ENCODE measurements around the gene SORBS2. TPM values are rescaled to one million over a fixed set of nuclear protein-coding genes. Genes with fewer than 3 reads are reported as not detected.

Gene SORBS2
- total RNA-seq, 1 donor from 2014 or later, result 20.0 TPM

DNA sequence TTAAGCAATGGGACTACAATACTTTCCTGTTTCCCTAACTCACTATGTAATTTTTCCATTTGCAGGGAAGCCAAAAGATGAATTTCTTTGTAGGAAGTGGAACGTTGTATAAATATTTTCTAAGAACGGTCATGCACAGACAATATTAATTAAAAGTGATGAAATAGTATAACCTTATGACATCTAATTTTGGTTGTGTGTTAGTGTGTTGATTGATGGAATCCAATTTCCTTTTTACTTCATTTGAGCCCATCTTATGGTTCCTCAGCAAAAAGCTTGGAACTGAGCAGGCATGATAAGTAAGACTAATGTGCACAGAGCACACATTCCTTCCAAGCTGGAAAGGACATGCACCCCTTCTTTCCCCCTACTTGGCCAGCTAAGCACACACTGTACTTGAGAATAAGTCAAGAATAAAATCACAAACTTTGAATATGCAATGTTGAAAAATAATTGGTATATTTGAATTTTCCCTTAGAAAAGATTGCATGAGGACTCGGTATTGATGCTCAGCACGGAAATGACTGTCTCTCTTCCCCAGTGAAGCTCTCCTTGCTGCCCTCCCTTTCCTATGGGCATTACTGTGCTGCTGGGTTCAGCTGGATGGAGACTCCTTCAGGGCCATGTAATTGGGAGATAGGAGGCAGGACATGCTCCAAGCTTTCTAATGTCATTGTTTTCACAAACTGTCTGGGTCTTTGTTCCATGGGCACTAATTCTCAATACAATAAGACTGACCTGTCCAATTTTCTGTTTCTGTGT lies 257.4 kb downstream of the SORBS2 start:
- TF ChIP-seq, protein P1, sequence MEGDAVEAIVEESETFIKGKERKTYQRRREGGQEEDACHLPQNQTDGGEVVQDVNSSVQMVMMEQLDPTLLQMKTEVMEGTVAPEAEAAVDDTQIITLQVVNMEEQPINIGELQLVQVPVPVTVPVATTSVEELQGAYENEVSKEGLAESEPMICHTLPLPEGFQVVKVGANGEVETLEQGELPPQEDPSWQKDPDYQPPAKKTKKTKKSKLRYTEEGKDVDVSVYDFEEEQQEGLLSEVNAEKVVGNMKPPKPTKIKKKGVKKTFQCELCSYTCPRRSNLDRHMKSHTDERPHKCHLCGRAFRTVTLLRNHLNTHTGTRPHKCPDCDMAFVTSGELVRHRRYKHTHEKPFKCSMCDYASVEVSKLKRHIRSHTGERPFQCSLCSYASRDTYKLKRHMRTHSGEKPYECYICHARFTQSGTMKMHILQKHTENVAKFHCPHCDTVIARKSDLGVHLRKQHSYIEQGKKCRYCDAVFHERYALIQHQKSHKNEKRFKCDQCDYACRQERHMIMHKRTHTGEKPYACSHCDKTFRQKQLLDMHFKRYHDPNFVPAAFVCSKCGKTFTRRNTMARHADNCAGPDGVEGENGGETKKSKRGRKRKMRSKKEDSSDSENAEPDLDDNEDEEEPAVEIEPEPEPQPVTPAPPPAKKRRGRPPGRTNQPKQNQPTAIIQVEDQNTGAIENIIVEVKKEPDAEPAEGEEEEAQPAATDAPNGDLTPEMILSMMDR (IDR thresholded peaks at IDR 0.05; ENCODE audit: unreplicated experiment), result no peak
- DNase-seq (ENCODE audit: low spot score), result no peak
- H3K36me3 Mint-ChIP-seq (ENCODE audit: low read depth, unreplicated experiment), result peaks cover 5% of the 10 kb centered on the region
- H3K27ac Mint-ChIP-seq (ENCODE audit: unreplicated experiment), result no peak overlapping the region
- H3K9me3 Mint-ChIP-seq (ENCODE audit: unreplicated experiment), result no peaks in the 10 kb centered on the region
- H3K4me1 Mint-ChIP-seq (ENCODE audit: unreplicated experiment), result peaks cover 6% of the 10 kb centered on the region
- H3K4me3 Mint-ChIP-seq (ENCODE audit: unreplicated experiment), result no peak overlapping the region
- H3K27me3 Mint-ChIP-seq (ENCODE audit: unreplicated experiment), result no peaks in the 10 kb centered on the region

DNA sequence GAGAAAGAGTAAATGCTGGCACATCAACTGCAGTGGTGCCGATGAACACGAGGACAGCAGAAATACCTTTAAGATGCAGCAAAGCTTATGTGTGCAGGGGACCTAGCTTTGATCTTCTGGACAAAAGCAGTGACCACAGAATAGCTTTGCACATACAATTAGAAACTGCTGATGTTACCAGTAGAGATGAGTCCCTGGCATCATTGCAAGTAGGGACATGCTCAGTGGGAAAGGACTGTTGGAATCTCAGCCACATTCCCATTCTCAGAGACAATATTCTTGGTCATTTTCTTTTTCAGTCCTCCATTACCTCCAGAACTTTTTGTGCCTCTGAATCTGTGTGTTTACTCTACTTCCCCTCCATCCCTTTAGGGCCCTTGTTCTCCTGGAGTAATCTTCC lies 259.7 kb downstream of the SORBS2 start:
- no peaks in the 10 kb centered on the region for H3K27me3 Mint-ChIP-seq (ENCODE audit: unreplicated experiment)
- no peak for DNase-seq (ENCODE audit: low spot score)
- H3K27ac Mint-ChIP-seq (ENCODE audit: unreplicated experiment), result no peak overlapping the region

DNA sequence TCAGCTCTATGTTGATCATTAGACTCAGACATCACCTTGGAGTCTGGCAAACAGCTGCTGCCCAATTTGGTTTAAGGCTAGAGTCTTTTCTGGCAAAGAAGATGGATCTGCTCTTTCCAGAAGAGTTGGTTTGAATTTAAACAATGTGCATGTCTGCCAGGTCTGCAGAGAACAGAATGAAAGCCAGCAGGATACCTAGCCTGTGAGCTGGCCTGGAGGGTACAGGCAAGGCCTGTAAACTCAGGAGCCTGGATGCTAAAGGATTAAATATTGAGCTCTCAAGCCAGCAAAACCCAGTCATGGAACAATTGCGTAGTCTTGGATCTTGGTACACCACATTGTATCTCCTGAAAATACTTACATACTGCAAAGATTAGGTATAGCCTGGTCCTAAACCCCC lies 261.1 kb downstream of the SORBS2 start:
- Mint-ChIP-seq H3K9me3 (ENCODE audit: unreplicated experiment) (no peaks in the 10 kb centered on the region), H3K27ac (ENCODE audit: unreplicated experiment) (no peak overlapping the region), H3K4me3 (ENCODE audit: unreplicated experiment) (no peak overlapping the region), H3K4me1 (ENCODE audit: unreplicated experiment) (no peaks in the 10 kb centered on the region), H3K36me3 (ENCODE audit: low read depth, unreplicated experiment) (no peaks in the 10 kb centered on the region), H3K27me3 (ENCODE audit: unreplicated experiment) (no peaks in the 10 kb centered on the region)
- TF ChIP-seq, protein P1 (IDR thresholded peaks at IDR 0.05; ENCODE audit: unreplicated experiment), result no peak
- no peak for DNase-seq (ENCODE audit: low spot score)

More for the DNA sequence above, 259.7 kb downstream of the SORBS2 start:
- no peaks in the 10 kb centered on the region for H3K9me3 Mint-ChIP-seq (ENCODE audit: unreplicated experiment)
- TF ChIP-seq, protein P1 (IDR thresholded peaks at IDR 0.05; ENCODE audit: unreplicated experiment), result no peak
- no peaks in the 10 kb centered on the region for H3K4me1 Mint-ChIP-seq (ENCODE audit: unreplicated experiment)
- H3K36me3 Mint-ChIP-seq (ENCODE audit: low read depth, unreplicated experiment), result no peaks in the 10 kb centered on the region
- no peak overlapping the region for H3K4me3 Mint-ChIP-seq (ENCODE audit: unreplicated experiment)

DNA sequence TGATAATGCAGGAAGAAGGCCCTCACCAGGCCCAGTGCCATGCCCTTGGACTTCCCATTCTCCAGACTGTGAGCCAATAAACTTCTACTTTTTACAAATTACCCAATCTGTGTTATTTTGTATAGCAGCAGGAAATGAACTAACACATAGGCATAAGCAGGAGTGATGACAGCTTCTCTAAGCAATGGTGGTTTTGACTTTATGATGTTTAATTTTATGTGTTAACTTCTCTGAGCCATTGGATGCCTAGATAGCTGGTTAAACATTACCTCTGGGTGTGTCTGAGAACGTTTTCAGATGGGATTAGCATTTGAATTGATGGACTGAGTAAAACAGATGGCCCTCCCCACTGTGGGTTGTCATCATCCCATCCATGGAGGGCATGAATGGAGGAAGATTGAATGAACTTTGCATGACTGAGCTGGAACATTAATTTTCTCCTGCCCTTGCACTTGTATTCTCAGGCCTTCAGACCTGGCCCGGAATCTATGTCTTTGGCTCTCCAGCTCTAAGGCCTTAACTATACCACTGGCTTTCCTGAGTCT lies 262.8 kb downstream of the SORBS2 start:
- Mint-ChIP-seq H3K27me3 (ENCODE audit: unreplicated experiment) (no peaks in the 10 kb centered on the region), H3K4me3 (ENCODE audit: unreplicated experiment) (no peak overlapping the region), H3K9me3 (ENCODE audit: unreplicated experiment) (no peaks in the 10 kb centered on the region), H3K36me3 (ENCODE audit: low read depth, unreplicated experiment) (no peaks in the 10 kb centered on the region), H3K27ac (ENCODE audit: unreplicated experiment) (no peak overlapping the region), H3K4me1 (ENCODE audit: unreplicated experiment) (no peaks in the 10 kb centered on the region)
- TF ChIP-seq, protein P1 (IDR thresholded peaks at IDR 0.05; ENCODE audit: unreplicated experiment), result no peak
- no peak for DNase-seq (ENCODE audit: low spot score)

DNA sequence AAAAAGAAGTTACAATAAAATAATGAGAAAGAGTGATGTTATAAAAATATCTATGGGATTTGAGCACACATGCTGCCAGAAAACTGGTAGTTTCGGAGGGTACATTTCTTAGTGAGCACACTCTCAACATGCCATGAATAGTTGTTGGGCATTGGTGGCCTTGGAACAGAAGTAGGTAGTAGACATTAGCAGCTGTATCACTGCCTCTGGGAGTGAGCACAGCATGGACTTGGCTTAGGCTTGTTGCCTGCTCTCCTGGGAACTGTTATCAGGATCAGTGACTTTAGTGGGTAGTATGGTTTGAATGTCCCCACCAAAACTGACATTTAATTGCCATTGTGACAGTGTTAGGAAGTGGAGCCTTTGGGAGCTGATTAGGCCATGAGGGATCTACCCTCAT lies 263.4 kb downstream of the SORBS2 start:
- Mint-ChIP-seq H3K27ac (ENCODE audit: unreplicated experiment) (no peak overlapping the region), H3K4me1 (ENCODE audit: unreplicated experiment) (no peaks in the 10 kb centered on the region), H3K9me3 (ENCODE audit: unreplicated experiment) (no peaks in the 10 kb centered on the region), H3K27me3 (ENCODE audit: unreplicated experiment) (no peaks in the 10 kb centered on the region), H3K4me3 (ENCODE audit: unreplicated experiment) (no peak overlapping the region), H3K36me3 (ENCODE audit: low read depth, unreplicated experiment) (no peaks in the 10 kb centered on the region)
- TF ChIP-seq, protein P1 (IDR thresholded peaks at IDR 0.05; ENCODE audit: unreplicated experiment), result no peak
- no peak for DNase-seq (ENCODE audit: low spot score)

All from endothelial cell (in vitro differentiated cells).